SW480 (cell line): ENCODE results near the gene C7.
A peak's percentile ranks its signal among the peaks of the same experiment; 100 is the strongest.
"Not testable (repeated sequence)": the region's sequence is repeated elsewhere in the genome, so short reads cannot be mapped to it uniquely, and the experiment has no call there.

Experiments
- DNase-seq: peaks from one replicate; pipeline ENCODE4 v3.0.0-alpha.2; 2016; ENCODE audit warnings: low spot score

The C7 gene

GRCh38 chr5:40909264-40909663, at the start of gene C7:
Gene C7, plus strand, starts transcription at chr5:40909497. Its CDS starts 114 bp downstream, at chr5:40909611.
- no peak for DNase-seq

- no peak for DNase-seq
Observed at GRCh38 chr5:40860711-40861110, 48.6 kb upstream of the C7 start.

GRCh38 chr5:40865004-40865403, 44.3 kb upstream of the C7 start:
- not testable (repeated sequence) for DNase-seq

- DNase-seq: no peak
Observed at GRCh38 chr5:40866844-40867243, 42.5 kb upstream of the C7 start.

GRCh38 chr5:40869384-40869783, 39.9 kb upstream of the C7 start:
- DNase-seq: no peak

- no peak for DNase-seq
Observed at GRCh38 chr5:40871177-40871576, 38.1 kb upstream of the C7 start.

DNA sequence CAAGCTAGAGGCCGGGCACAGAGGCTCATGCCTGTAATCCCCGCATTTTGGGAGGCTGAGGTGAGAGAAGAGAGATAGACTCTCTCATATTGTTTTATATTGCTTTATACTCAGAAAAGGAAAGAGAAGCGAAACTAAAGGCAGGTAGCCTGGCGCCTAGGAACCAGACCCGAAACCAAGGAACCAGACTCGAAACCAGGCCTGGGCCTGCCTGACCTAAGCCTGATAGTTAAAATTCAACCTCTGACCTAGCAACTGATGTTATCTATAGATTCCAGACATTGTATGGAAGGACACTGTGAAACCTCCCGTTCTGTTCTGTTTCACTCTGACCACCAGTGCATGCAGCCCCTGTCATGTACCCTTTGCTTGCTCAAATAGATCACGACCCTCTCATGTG, 37.0 kb upstream of the C7 start:
- DNase-seq: not testable (repeated sequence)

DNA sequence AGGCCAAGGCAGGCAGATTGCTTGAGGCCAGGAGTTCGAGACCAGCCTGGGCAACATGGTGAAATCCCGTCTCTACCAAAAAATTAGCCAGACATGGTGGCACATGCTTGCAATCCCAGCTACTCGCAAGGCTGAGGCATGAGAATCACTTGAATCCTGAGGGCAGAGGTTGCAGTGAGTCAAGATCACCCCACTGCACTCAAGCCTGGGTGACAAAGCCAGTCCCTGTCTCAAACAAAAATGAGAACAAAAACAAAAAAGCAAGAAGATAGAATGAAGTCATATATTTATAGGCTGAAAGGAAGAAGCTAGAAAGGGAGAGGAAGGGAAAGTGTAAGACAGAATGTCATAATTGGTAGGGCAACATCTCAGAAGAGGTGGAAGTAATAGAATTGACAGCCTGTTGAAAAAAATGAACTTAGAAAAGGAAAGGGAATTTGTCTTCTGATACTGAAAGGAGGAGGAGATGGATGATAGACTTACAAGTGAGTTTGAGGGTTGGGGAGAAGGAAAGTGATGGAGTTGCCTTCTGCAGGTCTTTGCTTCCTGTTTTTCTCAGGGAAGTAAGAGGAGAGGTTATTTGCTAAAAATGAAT, 35.9 kb upstream of the C7 start:
- no peak for DNase-seq

GRCh38 chr5:40875958-40876357, 33.3 kb upstream of the C7 start:
- DNase-seq: no peak

DNA sequence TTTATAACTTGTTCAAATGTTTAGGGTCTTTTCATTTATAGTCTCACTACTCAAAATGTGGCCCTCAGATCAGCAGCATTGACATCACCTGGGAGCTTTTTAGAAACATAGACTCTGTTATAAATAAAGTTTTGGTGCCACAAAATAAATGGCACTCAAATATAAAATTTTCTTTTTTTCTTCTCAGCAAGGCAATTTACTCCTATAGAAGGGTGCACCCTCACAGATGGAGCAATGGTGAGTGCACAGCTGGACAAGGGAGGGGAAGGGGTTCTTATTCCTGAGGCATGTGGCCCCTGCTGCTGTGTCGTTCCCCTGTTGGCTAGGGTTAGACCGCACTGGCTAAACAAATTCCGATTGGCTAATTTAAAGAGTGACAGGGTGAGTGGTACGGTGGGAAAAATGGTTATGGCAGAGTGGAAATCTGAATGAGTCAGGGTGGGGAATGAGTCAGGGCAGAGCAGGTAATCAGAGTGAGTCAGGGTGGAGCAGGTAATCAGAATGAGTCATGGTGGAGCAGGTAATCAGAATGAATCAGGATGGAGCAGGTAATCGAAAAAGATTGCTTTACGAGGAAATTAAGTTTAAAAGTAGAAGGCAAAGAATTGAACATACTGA, 31.8 kb upstream of the C7 start:
- peak; percentile 12 for DNase-seq

GRCh38 chr5:40879163-40879942, 29.9 kb upstream of the C7 start:
- peak; percentile 46 for DNase-seq

DNA sequence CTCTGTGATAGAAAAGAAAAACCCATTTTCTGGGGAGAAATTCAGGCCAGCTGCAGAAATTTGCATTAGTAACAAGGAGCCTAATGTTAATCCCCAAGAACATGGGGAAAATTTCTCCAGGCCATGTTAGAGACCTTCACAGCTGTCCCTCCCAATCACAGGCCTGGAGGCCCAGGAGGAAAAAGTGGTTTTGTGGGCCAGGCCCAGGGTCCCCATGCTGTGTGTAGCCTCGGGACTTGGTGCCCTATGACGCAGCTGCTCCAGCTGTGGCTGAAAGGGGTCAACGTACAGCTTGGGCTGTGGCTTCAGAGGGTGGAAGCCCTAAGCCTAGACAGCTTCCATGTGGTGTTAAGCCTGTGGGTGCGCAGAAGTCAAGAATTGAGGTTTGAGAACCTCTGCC, 27.0 kb upstream of the C7 start:
- no peak for DNase-seq

DNA sequence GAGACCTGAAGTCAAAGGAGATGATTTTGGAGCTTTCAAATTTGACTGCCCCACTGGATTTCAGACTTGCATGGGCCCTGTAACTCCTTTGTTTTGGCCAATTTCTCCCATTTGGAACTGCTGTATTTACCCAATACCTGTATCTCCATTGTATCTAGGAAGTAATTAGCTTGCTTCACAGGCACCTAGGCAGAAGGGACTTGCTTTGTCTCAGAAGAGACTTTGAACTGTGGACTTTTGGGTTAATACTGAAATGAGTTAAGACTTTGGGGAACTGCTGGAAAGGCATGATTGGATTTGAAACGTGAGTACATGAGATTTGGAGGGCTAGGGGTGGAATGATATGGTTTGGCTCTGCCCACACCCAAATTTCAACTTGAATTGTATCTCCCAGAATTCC, 26.2 kb upstream of the C7 start:
- not testable (repeated sequence) for DNase-seq

GRCh38 chr5:40895440-40896425, 13.6 kb upstream of the C7 start:
- not testable (repeated sequence) for DNase-seq

DNA sequence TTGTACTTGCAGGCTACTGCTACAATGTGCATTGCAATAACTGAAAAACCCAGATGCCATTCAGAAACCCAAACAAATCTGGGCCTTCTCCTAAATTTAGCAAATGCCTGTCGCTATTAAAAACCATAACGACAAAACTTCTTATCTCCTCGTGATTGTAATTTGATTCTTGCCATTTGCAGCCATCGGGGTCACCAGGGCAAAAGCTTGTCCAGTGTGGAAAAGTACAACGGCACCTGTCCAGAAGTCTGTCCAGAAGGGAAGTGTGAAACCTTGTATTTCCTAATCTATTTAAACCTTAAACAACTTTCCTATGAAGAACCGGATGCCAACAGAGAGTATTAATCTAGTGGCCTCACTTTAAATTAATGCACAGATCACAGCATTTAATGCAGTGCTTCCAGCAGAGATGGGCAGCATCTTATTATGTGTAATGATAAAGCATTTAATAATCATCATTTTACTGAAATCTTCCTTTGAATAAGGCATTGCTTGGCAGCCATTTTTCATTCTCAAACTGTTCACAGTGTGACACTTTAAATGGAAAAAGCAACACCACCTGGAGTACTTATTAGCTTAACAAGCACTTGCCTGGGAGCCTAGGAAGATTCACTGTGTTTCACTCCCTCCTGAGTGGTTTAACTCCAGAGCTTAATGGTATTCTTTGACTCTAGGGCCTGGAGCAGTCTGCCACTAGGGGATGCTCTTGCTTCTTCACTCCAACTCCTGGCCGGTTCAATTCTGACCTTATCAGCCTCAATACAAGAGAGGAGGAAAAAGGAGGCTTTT, 4.9 kb upstream of the C7 start:
- DNase-seq: peak; percentile 60

GRCh38 chr5:40904994-40905306, 4.3 kb upstream of the C7 start:
- DNase-seq: no peak

GRCh38 chr5:40906351-40906751, 2.9 kb upstream of the C7 start:
- DNase-seq: no peak

- DNase-seq: no peak
Observed at GRCh38 chr5:40909723-40910122, 426 bp downstream of the C7 start.

GRCh38 chr5:40911266-40911665, 2.0 kb downstream of the C7 start:
- DNase-seq: no peak

- DNase-seq: no peak
Observed at GRCh38 chr5:40914835-40915234, 5.5 kb downstream of the C7 start.

GRCh38 chr5:40915341-40915926, 6.1 kb downstream of the C7 start:
- no peak for DNase-seq
